ENCODE data around the gene SDHA. TPM values are rescaled to one million over a fixed set of nuclear protein-coding genes. Genes with fewer than 3 reads are reported as not detected.

The SDHA gene
- total RNA-seq, 1 experiment from 2014 or later: 134 TPM

- CTCF ChIA-PET: no interaction called here
- Histone ChIP-seq H3K9me2 (ENCODE audit: insufficient read depth) (no peaks in the 10 kb centered on the region), H3K4me1 (ENCODE audit: control insufficient read depth in 1 of 2, insufficient read depth in 2 of 2, low read length in 2 of 2) (no peaks in the 10 kb centered on the region; a peak in 1 of 4 replicates), H3K27me3 (ENCODE audit: insufficient read depth, low read length) (no peaks in the 10 kb centered on the region), H3K9me3 (ENCODE audit: control insufficient read depth in 1 of 2, insufficient read depth in 1 of 2, low read depth in 1 of 2, low read length in 2 of 2) (no peaks in the 10 kb centered on the region), H3K27ac (ENCODE audit: low read depth, low read length) (no peak overlapping the region), H3K4me2 (ENCODE audit: low read length) (no peak overlapping the region), H3K4me3 (replicated peaks in 1 of 2; ENCODE audit: low read depth in 1 of 2, low read length in 2 of 2) (no peak overlapping the region), H3K9ac (ENCODE audit: low read length) (no peak overlapping the region), H2AFZ (ENCODE audit: low read depth, low read length, poor library complexity, severe bottlenecking) (no peak overlapping the region), H3K79me2 (ENCODE audit: insufficient read depth, low read length) (no peaks in the 10 kb centered on the region), H4K20me1 (ENCODE audit: insufficient read depth) (no peaks in the 10 kb centered on the region), H3K36me3 (ENCODE audit: control insufficient read depth in 1 of 2, insufficient read depth in 2 of 2, low read length in 2 of 2) (no peaks in the 10 kb centered on the region)
- DNase-seq (ENCODE audit: low read depth, low spot score): no peak
- POLR2A ChIA-PET: no interaction called here
- no peak for ATAC-seq
- intact Hi-C loops (cut with micrococcal nuclease): no loop called here
- no TSS peak for BruUV-seq (replicated peaks)
- RAD21 ChIA-PET (ENCODE audit: low non-redundant PET in 1 of 2, low total read pairs in 2 of 2, uncharacterized antibody in 2 of 2, unreplicated experiment in 2 of 2): no interaction called here
- TF ChIP-seq RAD21 (IDR thresholded peaks at IDR 0.05; ENCODE audit: low read depth): no peak
- no peak for TF ChIP-seq EGR1 (IDR thresholded peaks at IDR 0.05; ENCODE audit: low read depth)
- no peak for TF ChIP-seq ATF3 (IDR thresholded peaks at IDR 0.05)
- TF ChIP-seq POLR2AphosphoS5 (IDR thresholded peaks at IDR 0.05; ENCODE audit: low read depth, low read length): no peak
- no peak for TF ChIP-seq MAX (IDR thresholded peaks at IDR 0.05)
- TF ChIP-seq SP1 (IDR thresholded peaks at IDR 0.05; ENCODE audit: low read depth): no peak
- TF ChIP-seq REST (IDR thresholded peaks at IDR 0.05; ENCODE audit: low read depth): no peak
- TF ChIP-seq SIN3A (IDR thresholded peaks at IDR 0.05; ENCODE audit: low read depth): no peak
- TF ChIP-seq EZH2phosphoT487 (IDR thresholded peaks at IDR 0.05; ENCODE audit: borderline replicate concordance): no peak
- no peak for TF ChIP-seq CTCF (IDR thresholded peaks at IDR 0.05 in 2 of 3, conservative IDR thresholded peaks at IDR 0.05 in 1 of 3; ENCODE audit: borderline replicate concordance in 1 of 3, insufficient read depth in 1 of 3, low read depth in 2 of 3, low read length in 2 of 3)
- no peak for TF ChIP-seq JUND (IDR thresholded peaks at IDR 0.05)
Measured at GRCh38 chr5:194102-194501, 24.0 kb upstream of the SDHA start.

Measured in HCT116 (cell line).